Adipocyte (in vitro differentiated cells): ENCODE results near the gene SPRR2E.
"Not testable (repeated sequence)": the region's sequence is repeated elsewhere in the genome, so short reads cannot be mapped to it uniquely, and the experiment has no call there.

Experiments
- DNase-seq: peaks from one replicate; pipeline ENCODE4 v3.0.0-alpha.2; 2015; ENCODE audit warnings: low read depth
- H3K27me3 ChIP-seq: replicated peaks from 2 replicates; pipeline ENCODE4 v1.7.0; 2013; ENCODE audit warnings: mild to moderate bottlenecking, low read length, moderate library complexity; ENCODE audit not compliant: control insufficient read depth, insufficient read depth
- H3K36me3 ChIP-seq: 2 replicates; pipeline ENCODE4 v1.7.0; 2013; ENCODE audit warnings: low read length, mild to moderate bottlenecking, moderate library complexity; ENCODE audit not compliant: control insufficient read depth, insufficient read depth, severe bottlenecking
- H3K4me1 ChIP-seq: 2 replicates; pipeline ENCODE4 v1.7.0; 2013; ENCODE audit warnings: mild to moderate bottlenecking, low read length, moderate library complexity; ENCODE audit not compliant: control insufficient read depth, insufficient read depth
- H3K4me3 ChIP-seq: 2 replicates; pipeline ENCODE4 v1.7.0; 2013; ENCODE audit warnings: mild to moderate bottlenecking, low read length, moderate library complexity
- H3K9ac ChIP-seq: 2 replicates; pipeline ENCODE4 v1.7.0; 2013; ENCODE audit warnings: mild to moderate bottlenecking, low read length, moderate library complexity
- H3K9me3 ChIP-seq: 2 replicates; pipeline ENCODE4 v1.7.0; 2013; ENCODE audit warnings: mild to moderate bottlenecking, low read length, moderate library complexity; ENCODE audit not compliant: control insufficient read depth

Gene SPRR2E

GRCh38 chr1:153058826-153059784 lies 35.2 kb downstream of the SPRR2E start:
- peaks cover 4% of the 10 kb centered on the region for H3K9me3 ChIP-seq
- no peaks in the 10 kb centered on the region for H3K36me3 ChIP-seq
- H3K27me3 ChIP-seq, result peaks cover 4% of the 10 kb centered on the region
- H3K4me1 ChIP-seq, result no peaks in the 10 kb centered on the region
- DNase-seq, result no peak
- H3K4me3 ChIP-seq, result no peak overlapping the region
- no peak overlapping the region for H3K9ac ChIP-seq

GRCh38 chr1:153058154-153058553 lies 36.2 kb downstream of the SPRR2E start:
- DNase-seq, result no peak
- H3K36me3 ChIP-seq, result no peaks in the 10 kb centered on the region
- H3K27me3 ChIP-seq, result peaks cover 4% of the 10 kb centered on the region
- no peak overlapping the region for H3K9ac ChIP-seq
- peaks cover 2% of the 10 kb centered on the region for H3K9me3 ChIP-seq
- no peaks in the 10 kb centered on the region for H3K4me1 ChIP-seq
- no peak overlapping the region for H3K4me3 ChIP-seq

- H3K9me3 ChIP-seq, result peaks cover 8% of the 10 kb centered on the region
- no peak within 1 kb of the TSS for H3K9ac ChIP-seq
- DNase-seq, result no peak
- no peak within 1 kb of the TSS for H3K4me3 ChIP-seq
- H3K36me3 ChIP-seq, result no peaks in the 10 kb centered on the region
- H3K4me1 ChIP-seq, result no peaks in the 10 kb centered on the region
- peaks cover 4% of the 10 kb centered on the region for H3K27me3 ChIP-seq
These were observed 37.0 kb downstream of the SPRR2E start, which contains the start of gene SPRR2A for GRCh38 chr1:153057375-153057774. TSS of gene SPRR2A (minus strand) at chr1:153057512. CDS start at chr1:153056735, 777 bp downstream.

GRCh38 chr1:153056111-153056510 lies 38.2 kb downstream of the SPRR2E start:
- H3K36me3 ChIP-seq, H3K9ac ChIP-seq, DNase-seq, H3K4me3 ChIP-seq, H3K27me3 ChIP-seq, H3K4me1 ChIP-seq: not testable (repeated sequence)
- H3K9me3 ChIP-seq, result peaks cover 18% of the 10 kb centered on the region

- Histone ChIP-seq H3K4me3 (no peak overlapping the region), H3K27me3 (peaks cover 3% of the 10 kb centered on the region), H3K36me3 (no peaks in the 10 kb centered on the region), H3K9me3 (peaks cover 23% of the 10 kb centered on the region), H3K9ac (no peak overlapping the region), H3K4me1 (no peaks in the 10 kb centered on the region)
- DNase-seq, result no peak
These were observed 45.1 kb downstream of the SPRR2E start for GRCh38 chr1:153049211-153049610.
